ENCODE data around the gene OMP.

OMP gene

DNA sequence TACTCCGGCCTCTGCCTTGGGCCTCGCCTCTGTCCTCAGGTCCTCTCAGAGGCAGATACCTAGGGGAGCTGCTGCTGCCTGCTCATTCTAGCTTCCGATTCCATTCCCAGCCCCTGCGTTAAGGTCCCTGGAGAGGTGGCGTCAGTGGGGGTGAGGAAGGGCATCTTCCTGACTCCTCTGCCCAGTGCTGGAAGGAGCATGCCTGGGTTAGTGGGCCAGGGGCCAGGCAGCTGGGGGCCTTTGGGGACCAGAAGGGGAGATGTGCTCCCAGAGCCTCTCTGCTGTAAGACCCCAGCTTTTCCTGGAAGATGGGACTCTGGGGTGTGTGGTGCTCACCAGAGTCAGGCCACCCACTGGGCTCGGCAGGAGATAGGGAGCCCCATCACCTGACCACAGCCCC lies 21.8 kb downstream of the OMP start:
- no peak for DNase-seq (ENCODE audit: low read depth)

DNA sequence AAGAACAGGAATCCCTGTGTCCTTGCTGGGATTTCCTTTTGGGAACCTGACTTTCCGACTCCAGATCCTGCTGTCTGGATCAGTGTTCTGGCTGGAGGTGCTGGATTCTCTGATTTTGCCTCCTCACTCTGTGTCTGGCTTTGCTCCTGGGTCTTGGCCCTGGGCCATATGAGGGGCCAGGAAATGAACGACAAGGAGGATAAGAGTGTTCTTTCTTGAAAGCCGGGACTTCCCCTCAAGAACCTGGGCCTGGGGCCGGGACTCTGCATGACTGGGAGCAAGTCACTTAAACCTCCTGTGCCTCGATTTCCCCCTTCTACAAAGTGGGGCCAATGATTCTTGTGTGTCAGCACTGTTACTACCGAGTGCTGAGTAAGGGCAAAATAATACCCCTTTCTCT lies 22.6 kb downstream of the OMP start:
- DNase-seq (ENCODE audit: low read depth): no peak

DNA sequence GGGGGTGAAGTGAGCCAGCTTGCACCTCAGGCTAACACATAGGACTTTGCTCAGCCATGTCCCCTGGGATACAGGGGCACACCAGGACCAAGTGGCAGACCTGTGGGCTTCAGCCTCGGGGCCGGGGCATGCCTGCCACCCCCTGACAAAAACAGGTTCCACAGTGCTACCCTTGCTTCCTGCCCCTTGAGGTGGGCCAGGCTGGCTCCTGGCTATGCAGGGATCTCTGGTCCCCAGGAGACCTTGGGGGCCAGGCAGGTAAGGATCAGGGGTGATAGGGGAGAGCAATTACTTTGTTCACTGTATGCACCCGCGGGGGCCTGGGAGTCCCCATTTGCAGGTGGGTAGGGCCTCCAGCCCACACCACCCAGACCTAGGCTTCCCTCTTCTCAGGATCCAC lies 23.1 kb downstream of the OMP start:
- DNase-seq (ENCODE audit: low read depth): no peak

DNA sequence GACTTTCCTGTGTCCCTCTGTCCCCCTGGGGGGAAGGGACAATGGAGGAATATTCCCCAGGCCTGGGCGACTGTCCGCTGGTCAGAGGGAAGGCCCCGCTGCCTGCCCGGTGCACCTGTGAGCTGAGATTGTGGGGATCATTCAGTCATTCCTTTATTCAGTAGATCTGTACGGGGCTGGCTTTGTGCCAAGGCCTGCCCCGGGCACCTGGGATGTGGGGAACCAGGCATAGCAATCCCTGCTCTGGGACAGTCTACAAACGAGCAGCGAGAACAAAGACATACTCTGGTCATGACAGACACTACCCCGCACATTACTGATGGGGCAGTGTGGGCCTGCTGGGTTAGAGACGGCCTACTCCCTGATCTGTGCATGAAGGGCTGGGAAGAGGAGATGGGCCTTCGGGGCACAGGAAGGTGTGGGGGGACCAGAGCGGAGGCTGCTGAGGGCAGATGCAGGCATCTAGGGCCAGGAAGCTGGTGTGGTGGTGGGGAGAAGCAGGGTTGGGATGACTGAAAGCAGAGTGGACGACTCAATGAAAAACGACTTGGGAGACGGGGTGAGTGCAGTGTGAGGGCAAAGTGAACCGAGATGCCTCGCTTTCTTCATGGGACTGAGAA lies 23.6 kb downstream of the OMP start:
- DNase-seq (ENCODE audit: low read depth): no peak

DNA sequence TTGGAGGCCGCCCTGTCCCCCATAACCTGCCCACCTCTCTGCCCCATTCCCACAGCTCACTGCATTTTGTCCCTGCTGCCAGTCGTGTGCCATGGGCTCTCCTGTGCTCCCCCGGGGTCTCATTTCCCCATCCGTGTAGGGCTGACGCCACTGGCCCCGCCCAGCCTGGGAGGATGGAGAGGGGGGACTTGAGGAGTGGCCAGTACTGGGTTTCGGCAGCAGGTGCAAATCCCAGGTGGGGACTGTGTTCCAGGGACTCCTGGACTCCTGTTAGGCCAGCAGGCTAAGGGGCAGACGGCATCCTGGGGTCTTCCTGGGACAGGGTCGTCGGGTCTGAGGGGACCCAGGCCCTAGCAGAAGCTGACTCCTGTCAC lies 24.2 kb downstream of the OMP start:
- DNase-seq (ENCODE audit: low read depth): no peak

DNA sequence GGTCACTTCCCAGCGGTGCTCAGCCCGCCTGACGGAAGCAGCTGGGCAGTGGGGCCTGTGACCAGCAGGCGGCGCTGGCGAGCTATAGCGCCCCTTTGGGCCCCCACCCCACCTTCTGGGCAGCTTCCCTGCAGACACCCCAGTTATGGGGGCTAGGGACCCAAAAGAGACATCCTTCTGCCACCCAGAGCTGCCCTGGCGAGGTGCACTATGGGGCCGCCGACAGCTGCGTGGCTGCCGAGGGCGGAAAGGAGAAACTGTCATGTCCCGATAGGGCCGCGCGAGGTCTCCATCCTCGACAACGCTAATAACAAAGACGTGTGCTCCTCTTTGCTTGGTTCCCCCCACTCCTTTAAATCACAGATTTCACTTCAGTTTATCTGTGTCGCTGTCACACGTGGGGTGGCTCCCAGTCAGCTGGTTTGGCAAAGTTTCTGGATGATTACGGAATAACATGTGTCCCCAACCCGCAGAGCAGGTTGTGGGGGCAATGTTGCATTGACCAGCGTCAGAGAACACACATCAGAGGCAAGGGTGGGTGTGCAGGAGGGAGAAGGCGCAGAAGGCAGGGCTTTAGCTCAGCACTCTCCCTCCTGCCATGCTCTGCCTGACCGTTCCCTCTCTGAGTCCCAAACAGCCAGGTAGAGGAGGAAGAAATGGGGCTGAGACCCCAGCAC lies 24.7 kb downstream of the OMP start:
- no peak for DNase-seq (ENCODE audit: low read depth)

DNA sequence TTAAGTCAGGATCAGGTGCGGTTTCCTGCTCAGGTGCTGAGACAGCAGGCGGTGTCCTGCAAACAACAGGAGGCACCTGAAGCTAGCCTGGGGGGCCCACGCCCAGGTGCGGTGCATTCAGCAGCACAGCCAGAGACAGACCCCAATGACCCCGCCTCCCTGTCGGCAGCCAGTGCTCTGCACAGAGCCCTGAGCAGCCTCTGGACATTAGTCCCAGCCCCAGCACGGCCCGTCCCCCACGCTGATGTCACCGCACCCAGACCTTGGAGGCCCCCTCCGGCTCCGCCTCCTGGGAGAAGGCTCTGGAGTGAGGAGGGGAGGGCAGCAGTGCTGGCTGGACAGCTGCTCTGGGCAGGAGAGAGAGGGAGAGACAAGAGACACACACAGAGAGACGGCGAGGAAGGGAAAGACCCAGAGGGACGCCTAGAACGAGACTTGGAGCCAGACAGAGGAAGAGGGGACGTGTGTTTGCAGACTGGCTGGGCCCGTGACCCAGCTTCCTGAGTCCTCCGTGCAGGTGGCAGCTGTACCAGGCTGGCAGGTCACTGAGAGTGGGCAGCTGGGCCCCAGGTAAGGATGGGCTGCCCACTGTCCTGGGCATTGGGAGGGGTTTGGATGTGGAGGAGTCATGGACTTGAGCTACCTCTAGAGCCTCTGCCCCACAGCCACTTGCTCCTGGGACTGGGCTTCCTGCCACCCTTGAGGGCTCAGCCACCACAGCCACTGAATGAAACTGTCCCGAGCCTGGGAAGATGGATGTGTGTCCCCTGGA lies 25.5 kb downstream of the OMP start, which contains the start of gene MYO7A:
TSS of gene MYO7A (plus strand) at position 327 of the 772 bp plus-strand sequence. CDS start 2,389 bp downstream, outside the sequence.
- no peak for DNase-seq (ENCODE audit: low read depth)

DNA sequence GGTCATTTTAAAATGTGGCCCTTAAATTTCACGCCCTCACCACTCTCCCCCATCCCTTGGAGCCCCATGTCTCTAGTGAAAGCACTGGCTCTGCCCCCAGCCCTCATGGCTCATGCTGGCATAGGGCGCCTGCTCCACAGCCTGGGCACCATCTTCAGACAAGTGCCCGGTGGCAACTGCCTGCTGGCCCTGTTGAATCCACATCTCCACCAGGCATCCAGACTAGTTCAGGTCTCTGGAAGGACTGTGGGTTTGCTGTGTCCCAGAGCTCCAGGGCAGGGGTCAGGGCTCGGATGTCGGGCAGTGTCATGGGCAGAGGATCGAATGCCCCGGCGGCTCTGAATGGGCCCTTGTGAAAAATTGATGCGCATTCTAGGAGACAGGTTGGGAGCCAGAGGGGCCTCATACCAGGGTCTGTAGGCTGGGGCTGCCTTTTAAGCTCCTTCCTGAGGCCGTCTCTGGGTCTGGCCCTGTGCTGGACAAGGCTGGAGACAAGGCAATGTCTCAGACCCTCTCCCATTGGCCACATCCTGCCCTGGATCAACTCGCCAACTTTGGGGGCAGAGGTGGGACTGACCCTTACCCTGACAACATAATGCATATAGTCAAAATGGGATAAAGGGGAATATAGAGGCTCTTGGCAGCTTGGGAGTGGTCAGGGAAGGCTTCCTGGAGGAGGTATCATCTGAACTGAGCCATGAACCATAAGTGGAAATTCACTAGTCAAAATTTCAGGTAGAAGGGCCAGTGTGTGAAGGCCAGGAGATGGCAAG lies 26.6 kb downstream of the OMP start:
- no peak for DNase-seq (ENCODE audit: low read depth)

DNA sequence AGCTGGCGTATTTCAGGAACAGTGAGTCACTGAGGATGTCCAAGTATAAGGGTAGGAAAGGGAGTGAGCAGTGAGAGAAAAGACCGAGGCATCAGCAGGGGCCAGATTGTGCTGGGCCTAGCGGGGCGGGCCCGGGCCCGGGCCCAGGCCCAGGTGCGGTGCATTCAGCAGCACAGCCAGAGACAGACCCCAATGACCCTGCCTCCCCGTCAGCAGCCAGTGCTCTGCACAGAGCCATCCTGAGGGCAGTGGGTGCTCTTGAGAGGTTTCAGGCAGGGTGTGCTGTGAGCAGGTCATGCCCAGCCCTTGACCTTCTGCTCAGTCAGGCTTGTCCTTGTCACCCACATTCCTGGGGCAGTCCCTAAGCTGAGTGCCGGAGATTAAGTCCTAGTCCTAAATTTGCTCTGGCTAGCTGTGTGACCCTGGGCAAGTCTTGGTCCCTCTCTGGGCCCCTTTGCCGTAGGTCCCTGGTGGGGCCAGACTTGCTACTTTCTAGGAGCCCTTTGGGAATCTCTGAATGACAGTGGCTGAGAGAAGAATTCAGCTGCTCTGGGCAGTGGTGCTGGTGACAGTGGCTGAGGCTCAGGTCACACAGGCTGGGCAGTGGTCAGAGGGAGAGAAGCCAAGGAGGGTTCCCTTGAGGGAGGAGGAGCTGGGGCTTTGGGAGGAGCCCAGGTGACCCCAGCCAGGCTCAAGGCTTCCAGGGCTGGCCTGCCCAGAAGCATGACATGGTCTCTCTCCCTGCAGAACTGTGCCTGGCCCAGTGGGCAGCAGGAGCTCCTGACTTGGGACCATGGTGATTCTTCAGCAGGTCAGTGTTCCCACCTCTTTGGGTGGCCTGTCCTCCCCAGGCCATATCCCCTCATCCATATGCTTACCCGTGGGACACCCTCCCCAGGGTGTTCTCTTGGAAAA lies 27.5 kb downstream of the OMP start:
- no peak for DNase-seq (ENCODE audit: low read depth)

DNA sequence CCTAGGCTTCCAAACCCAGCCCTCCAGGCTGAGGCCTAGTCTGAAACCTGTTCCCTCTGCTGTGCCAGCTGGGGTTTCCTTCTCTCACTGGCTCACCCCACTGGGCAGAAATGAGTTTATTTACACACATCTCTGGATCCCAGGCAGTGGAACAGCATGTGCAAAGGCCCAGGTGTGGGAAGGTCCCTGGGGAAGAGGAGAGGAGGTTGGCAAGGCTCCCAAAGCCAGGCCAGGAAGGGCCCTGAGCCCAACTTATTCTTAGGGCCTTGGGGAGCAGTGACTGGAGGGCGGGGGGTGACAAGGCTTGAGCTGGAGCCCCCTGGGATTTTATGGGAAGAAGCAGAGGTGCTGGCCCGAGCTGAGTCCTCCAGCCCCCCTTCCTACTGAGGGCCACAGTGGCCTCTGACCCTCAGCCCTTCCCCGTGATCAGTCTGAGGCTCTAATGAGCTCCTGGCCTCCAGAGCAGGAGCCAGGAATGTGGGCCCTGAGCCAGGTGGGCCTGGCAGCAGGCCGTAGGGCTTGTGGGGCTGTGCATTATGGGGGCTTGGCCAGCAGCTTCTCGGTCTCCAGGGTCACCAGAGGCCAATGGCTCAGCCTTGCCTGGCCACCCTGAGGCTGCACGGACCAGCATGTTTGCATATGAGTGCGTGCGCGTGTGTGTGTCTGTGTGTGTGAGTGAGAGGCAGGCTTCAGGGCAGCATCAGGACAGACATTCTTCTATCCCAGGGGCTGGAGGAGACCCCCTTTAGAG lies 28.3 kb downstream of the OMP start:
- DNase-seq (ENCODE audit: low read depth): no peak

DNA sequence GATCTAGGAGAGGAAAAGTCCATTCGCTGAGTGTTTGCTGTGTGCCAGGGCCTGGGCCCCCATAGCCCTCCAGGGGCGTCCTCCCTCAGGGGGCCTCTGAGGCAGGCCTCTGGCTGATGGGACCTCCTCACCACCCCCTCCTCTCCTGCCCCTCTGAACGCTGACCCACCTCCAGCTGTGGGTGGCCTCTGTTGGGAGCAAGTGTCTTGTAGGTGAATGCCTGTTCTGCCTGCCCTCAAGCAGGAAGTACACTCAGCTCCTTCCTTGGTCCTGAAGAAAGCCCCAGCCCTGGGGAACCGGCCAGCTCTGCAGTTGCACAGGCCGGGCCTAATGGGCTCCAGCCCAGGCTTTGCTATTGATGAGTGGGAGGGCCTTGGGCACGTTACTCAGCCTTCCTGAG lies 28.9 kb downstream of the OMP start:
- DNase-seq (ENCODE audit: low read depth): no peak

DNA sequence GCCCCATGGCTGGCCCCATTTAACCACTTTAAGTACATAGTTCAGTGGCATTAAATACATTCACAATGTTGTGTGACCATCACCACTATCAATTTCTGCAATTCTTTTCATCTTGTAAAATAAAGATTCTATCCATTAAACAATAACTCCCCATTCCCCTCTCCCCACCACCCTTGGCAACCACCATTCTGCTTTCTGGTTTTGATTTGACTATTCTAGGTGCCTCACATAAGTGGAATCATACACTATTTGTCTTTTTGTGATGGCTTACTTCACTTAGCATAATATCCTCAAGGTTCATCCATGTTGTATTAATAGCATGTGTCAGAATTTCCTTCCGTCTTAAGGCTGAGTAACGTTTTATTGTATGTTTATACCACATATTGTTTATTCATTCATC lies 32.4 kb downstream of the OMP start:
- DNase-seq (ENCODE audit: low read depth): no peak

DNA sequence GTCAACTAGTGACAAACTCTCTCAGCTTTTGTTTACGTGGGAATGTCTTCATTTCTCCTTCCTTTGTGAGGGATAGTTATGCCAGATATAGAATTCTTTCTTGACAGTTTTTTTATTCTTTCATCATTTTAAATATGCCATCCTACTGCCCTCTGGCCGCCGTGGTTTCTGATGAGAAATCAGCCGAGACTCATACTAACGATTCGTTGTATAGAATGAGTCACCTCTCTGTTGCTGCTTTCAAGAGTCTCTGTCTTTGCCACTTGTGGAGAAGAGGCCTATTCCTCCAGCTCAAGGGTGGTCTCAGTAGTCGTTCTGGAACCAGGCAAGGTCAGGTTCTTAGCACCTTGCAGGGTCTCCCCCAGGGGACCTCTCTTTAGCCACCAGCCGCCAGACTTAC lies 33.4 kb downstream of the OMP start:
- no peak for DNase-seq (ENCODE audit: low read depth)

DNA sequence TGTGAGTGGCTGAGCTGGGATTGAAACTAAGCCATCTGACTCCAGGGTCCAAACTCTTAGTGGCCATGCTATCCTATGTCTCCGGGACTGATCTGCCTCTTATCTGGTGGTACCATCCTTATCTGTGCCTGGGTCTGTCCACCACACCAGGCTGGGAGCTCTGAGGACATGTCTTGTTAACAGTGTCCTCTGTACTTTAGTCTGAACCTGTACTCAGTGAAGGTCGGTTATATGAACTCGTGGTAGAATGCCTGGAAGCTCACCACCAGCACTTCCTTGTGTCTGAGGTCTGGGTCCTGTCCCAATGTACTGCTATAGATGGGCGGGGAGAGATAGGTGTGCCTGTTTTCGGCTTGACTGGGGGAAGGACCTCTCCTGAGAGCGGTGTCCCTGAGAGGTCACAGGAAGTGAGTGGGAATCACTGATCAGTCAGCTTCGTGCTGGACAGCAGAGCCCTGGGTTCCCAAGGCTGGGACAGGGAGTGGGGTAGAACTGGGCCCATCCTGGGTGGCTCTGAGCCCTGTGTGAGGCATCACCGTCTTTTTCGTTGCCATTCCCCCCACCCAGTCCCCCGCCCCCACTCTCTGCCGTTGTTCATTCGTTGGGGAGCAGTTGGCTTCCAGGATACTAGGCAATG lies 34.3 kb downstream of the OMP start:
- no peak for DNase-seq (ENCODE audit: low read depth)

DNA sequence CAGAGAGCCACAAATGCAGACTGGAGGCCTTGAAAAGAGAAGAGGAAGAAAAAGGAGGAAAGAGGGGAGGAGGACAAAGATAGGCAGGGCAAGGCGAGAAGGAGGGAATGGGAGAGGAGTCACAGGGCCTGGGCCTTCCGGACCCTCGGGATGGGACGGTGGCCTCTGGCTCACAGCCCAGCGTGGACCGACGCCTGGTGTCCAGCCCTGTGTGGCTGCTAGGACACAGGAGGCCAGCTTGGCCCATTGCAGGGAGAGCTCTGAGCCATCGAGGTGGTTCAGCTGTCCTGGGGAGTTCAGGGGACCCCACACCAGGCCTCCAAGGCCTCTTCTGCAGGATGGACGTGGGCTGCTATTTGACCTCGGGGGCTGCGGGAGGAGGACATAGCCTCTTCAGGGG lies 34.8 kb downstream of the OMP start:
- DNase-seq (ENCODE audit: low read depth): no peak

DNA sequence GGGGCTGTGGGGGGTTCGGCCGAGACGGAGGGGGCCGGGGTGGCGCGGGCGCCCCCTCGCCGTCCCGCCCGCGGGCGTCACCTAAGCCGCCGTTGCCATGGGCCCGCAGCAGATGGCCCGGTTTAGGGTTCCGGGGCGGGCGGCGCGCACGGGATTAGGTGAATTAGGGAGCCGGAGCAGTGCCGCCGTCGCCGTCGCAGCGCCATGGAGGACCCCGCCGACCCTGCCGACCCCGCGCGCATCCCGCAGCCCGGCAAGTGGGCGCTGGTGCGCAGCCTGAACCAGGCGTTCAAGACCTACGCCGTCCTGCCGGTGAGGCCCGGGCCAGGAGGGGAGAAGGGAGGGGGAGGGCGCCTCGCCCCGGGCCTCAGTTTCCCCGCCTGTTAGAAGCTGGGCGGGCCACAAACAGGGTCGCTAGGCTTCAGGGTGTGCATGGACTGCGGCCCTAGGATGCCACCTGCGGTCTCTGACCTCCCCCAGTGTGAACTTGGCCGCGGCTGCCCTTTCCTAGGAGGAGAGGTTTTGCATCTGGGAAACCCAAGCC lies 35.5 kb downstream of the OMP start:
- DNase-seq (ENCODE audit: low read depth): no peak

DNA sequence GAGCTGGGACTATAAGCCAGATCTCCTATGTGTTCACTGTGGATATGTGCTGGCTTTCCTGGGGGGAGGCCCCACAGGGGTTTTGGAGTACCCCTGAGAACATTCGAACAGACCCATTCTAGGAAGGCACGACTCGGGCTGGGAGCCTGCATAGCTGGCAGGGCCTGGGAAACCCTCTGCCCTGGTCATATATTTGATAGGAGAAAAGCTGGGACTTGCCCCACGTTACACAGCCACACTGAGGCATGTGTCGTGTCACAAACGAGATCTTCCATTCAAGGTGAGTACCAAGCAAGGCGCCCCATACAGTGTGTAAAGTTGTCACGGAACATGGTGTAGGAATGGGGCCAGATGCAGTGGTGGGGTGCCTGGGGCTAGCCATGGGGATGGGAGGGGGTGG lies 36.6 kb downstream of the OMP start:
- no peak for DNase-seq (ENCODE audit: low read depth)

DNA sequence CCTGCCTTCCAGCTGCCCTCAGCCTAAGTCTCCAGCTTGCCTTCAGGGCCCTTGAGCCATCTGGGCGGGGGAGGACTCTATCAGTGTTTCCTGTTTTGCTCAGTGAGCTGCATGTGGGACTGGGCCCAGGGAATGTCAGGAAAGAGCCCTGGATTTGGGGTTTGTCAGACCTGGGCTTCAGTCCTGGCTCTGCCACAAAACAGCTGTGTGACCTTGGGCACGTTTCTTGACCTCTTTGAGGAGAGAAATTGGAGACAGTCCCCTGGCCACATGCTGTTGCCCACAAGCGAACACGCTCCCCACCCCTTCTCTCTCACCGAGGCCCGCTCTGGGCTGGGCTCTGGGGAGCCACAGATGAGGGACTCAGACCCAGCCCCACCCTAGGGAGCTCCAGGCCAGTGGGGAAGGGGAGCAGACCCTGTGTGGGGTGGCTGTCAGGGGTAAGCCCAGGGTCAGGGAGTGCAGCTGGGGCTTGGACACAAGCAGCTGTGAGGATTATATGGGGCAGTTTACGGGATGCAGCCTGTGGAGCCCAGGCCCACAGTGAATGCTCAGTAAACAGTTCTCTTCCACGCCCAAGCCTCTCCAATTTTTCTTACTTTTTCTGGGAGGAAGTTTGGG lies 37.7 kb downstream of the OMP start:
- no peak for DNase-seq (ENCODE audit: low read depth)

DNA sequence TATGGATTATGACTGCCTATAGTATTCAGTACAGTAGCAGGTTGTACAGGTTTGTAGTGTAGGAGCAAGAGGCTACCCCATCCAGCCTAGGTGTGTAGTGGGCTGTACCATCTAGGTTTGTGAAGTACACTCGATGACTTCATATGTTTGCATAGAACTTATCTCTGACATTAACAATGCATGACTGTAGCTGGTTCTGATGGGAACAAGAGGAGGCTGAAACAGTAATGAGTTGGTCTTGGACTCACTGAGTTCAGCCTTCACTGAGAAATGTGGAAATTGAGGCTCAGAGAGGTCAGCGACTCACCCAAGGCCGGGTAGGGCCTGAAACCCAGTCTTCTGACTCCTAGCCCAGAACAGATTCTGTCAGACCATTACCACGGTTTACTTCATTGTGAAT lies 38.4 kb downstream of the OMP start:
- DNase-seq (ENCODE audit: low read depth): no peak

DNA sequence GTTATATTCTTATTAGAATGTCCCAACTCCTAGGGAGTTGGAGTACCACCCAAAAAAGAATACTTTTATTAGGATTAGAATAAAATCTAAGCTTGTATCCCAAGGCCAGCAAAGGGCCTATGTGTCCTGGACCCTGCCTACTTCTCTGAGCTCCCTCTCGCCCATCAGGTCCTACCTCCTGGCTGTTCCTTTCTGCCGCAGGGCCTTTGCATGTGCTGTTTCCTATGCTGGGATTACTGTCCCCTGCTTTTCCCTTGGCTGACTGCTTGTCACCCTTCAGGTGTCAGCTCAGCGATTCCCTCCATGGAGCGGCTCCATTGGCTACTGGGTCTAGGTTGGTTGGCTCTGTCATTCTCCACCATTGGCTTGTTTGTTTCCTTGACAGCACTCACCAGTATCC lies 38.8 kb downstream of the OMP start:
- no peak for DNase-seq (ENCODE audit: low read depth)
